ENCODE data around the gene IL20RB.

The IL20RB gene

DNA sequence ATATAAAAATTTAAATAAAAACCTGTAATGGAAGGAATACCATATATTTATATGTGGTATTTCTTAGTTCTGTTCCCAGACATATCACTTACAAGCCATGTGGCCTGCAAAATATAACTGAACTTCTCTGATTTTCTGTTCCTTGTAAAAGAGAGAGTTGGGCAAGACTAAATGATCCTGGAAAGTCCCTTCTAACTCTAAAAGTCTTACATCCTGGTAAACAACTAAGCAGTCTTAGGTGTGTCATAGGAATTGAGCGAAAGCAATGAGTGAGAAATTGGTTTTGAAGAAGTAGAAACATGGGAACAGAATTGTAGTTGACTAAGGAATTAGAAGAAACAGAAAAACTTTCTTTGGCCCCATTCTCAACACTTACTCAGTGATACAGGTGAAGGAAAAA lies 25.3 kb upstream of the IL20RB start:
- Histone ChIP-seq H3K36me3 (ENCODE audit: insufficient read depth, low read length) (peaks cover 5% of the 10 kb centered on the region; the same call in 1 of the 2 replicates), H3K9me3 (ENCODE audit: control insufficient read depth, insufficient read depth, low read length) (no peaks in the 10 kb centered on the region), H3K9ac (ENCODE audit: low read depth, low read length) (no peak overlapping the region), H3K4me1 (ENCODE audit: insufficient read depth, low read length) (no peaks in the 10 kb centered on the region)

- Histone ChIP-seq H3K9ac (ENCODE audit: low read depth, low read length) (no peak overlapping the region), H3K9me3 (ENCODE audit: control insufficient read depth, insufficient read depth, low read length) (no peaks in the 10 kb centered on the region), H3K36me3 (ENCODE audit: insufficient read depth, low read length) (peaks cover 2% of the 10 kb centered on the region; the same call in 1 of the 2 replicates), H3K4me1 (ENCODE audit: insufficient read depth, low read length) (no peaks in the 10 kb centered on the region)
Observed at GRCh38 chr3:136932978-136933772, 24.6 kb upstream of the IL20RB start.

- Histone ChIP-seq H3K4me1 (ENCODE audit: insufficient read depth, low read length) (0 out of 2 replicates have a peak, but pooled peaks cover 2% of the 10 kb centered on the region), H3K9ac (ENCODE audit: low read depth, low read length) (no peak overlapping the region), H3K9me3 (ENCODE audit: control insufficient read depth, insufficient read depth, low read length) (no peaks in the 10 kb centered on the region), H3K36me3 (ENCODE audit: insufficient read depth, low read length) (no peaks in the 10 kb centered on the region)
Observed at GRCh38 chr3:136937175-136937574, 20.6 kb upstream of the IL20RB start.

GRCh38 chr3:136937851-136938250 lies 19.9 kb upstream of the IL20RB start:
- no peak overlapping the region for H3K9ac ChIP-seq (ENCODE audit: low read depth, low read length)
- H3K9me3 ChIP-seq (ENCODE audit: control insufficient read depth, insufficient read depth, low read length) = no peaks in the 10 kb centered on the region
- no peaks in the 10 kb centered on the region for H3K36me3 ChIP-seq (ENCODE audit: insufficient read depth, low read length)
- H3K4me1 ChIP-seq (ENCODE audit: insufficient read depth, low read length) = peaks cover 9% of the 10 kb centered on the region; the same call in 1 of the 2 replicates

DNA sequence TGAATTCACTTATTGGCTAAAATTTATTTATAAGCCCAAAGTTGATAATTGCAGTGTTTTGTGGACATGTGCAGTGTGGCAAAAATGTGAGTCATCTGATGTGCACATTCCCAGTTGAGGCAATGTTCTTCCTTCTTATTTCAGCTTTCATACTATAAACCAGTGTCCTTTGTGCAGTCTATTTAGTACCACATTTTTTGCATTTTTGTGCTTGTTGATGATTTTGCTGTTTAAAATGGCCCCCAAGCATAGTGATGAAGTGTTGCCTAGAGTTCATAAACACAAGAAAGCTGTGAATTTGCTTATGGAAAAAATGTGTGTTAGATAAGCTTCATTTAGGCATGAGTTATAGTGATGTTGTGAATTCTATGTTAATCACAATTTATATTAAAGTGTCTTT lies 19.4 kb upstream of the IL20RB start:
- Histone ChIP-seq H3K4me1 (ENCODE audit: insufficient read depth, low read length) (peaks cover 9% of the 10 kb centered on the region; the same call in 1 of the 2 replicates), H3K36me3 (ENCODE audit: insufficient read depth, low read length) (no peaks in the 10 kb centered on the region), H3K9ac (ENCODE audit: low read depth, low read length) (no peak overlapping the region), H3K9me3 (ENCODE audit: control insufficient read depth, insufficient read depth, low read length) (no peaks in the 10 kb centered on the region)

- Histone ChIP-seq H3K4me1 (ENCODE audit: insufficient read depth, low read length) (peaks cover 9% of the 10 kb centered on the region; the same call in 1 of the 2 replicates), H3K36me3 (ENCODE audit: insufficient read depth, low read length) (no peaks in the 10 kb centered on the region), H3K9ac (ENCODE audit: low read depth, low read length) (no peak overlapping the region), H3K9me3 (ENCODE audit: control insufficient read depth, insufficient read depth, low read length) (no peaks in the 10 kb centered on the region)
Observed at GRCh38 chr3:136939489-136939888, 18.3 kb upstream of the IL20RB start.

DNA sequence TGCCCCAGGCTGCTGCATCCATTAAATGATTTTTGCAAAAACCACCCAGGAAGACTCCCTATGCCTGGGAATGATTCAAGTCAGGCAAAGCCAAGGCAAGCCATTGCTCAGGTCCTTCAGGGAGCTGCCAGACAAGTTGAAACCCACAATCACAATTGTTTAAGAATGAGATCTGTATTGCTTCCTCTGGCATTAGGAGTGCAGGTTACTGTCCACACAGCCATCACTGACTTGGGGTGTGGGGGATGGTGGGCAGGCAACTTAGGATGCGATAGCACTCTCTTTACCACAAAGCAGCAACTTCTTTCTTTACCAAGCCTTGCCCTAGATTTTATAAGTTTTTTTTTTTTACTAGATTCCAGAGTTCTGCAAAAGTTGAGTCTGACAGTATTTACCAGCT lies 15.0 kb upstream of the IL20RB start:
- peaks cover 9% of the 10 kb centered on the region; the same call in 1 of the 2 replicates for H3K4me1 ChIP-seq (ENCODE audit: insufficient read depth, low read length)
- no peak overlapping the region for H3K9ac ChIP-seq (ENCODE audit: low read depth, low read length)
- no peaks in the 10 kb centered on the region for H3K9me3 ChIP-seq (ENCODE audit: control insufficient read depth, insufficient read depth, low read length)
- peaks cover 4% of the 10 kb centered on the region for H3K36me3 ChIP-seq (ENCODE audit: insufficient read depth, low read length)

- peaks cover 9% of the 10 kb centered on the region; the same call in 1 of the 2 replicates for H3K4me1 ChIP-seq (ENCODE audit: insufficient read depth, low read length)
- no peak overlapping the region for H3K9ac ChIP-seq (ENCODE audit: low read depth, low read length)
- peaks cover 4% of the 10 kb centered on the region for H3K36me3 ChIP-seq (ENCODE audit: insufficient read depth, low read length)
- no peaks in the 10 kb centered on the region for H3K9me3 ChIP-seq (ENCODE audit: control insufficient read depth, insufficient read depth, low read length)
Observed at GRCh38 chr3:136943436-136943835, 14.3 kb upstream of the IL20RB start.

DNA sequence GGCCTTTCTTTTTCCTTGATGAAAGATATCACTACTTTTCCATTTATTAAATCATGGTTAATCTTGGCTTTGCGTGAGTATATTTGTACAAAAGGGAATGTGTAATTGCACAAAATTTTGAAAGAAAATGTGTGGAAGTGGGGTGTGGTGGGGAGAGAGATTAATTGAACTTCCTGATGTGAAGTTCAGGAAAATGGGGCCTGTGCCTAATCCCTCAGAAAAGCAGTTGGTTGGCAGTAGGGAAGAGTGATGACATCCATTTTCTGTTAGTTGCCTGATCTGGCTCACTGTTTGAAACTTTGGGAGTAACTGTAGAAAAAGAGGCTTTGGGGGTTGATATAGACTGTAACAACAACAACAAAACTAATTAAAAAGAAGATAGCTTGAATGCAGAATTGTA lies 10.8 kb upstream of the IL20RB start:
- Histone ChIP-seq H3K4me1 (ENCODE audit: insufficient read depth, low read length) (peaks cover 8% of the 10 kb centered on the region; the same call in 1 of the 2 replicates), H3K9ac (ENCODE audit: low read depth, low read length) (no peak overlapping the region), H3K9me3 (ENCODE audit: control insufficient read depth, insufficient read depth, low read length) (no peaks in the 10 kb centered on the region), H3K36me3 (ENCODE audit: insufficient read depth, low read length) (peaks cover 4% of the 10 kb centered on the region)

- H3K4me1 ChIP-seq (ENCODE audit: insufficient read depth, low read length) = peaks cover 3% of the 10 kb centered on the region; the same call in 1 of the 2 replicates
- H3K9ac ChIP-seq (ENCODE audit: low read depth, low read length) = no peak overlapping the region
- H3K36me3 ChIP-seq (ENCODE audit: insufficient read depth, low read length) = peaks cover 4% of the 10 kb centered on the region
- H3K9me3 ChIP-seq (ENCODE audit: control insufficient read depth, insufficient read depth, low read length) = no peaks in the 10 kb centered on the region
Observed at GRCh38 chr3:136947477-136947876, 10.3 kb upstream of the IL20RB start.

DNA sequence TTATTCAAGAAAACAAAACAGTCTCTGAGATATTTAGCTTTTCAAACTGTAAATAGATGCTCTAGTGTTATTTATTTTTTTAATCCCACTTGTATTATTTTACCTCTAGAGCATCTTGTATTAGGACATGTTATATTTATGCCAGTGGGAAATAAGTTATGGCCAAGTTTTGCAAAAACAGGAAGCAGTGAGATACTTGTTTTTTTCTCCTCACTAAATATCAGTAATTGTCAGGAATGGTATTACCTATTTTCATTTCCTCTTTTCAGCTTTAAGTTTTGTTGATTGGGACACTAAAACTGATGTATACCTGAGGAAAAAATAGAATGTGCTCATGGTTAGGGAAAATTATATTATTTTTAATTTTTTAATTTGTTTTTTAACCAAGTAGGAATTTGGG lies 8.6 kb upstream of the IL20RB start:
- Histone ChIP-seq H3K9ac (ENCODE audit: low read depth, low read length) (no peak overlapping the region), H3K36me3 (ENCODE audit: insufficient read depth, low read length) (peaks cover 4% of the 10 kb centered on the region), H3K4me1 (ENCODE audit: insufficient read depth, low read length) (no peaks in the 10 kb centered on the region), H3K9me3 (ENCODE audit: control insufficient read depth, insufficient read depth, low read length) (no peaks in the 10 kb centered on the region)

- Histone ChIP-seq H3K9ac (ENCODE audit: low read depth, low read length) (no peak overlapping the region), H3K9me3 (ENCODE audit: control insufficient read depth, insufficient read depth, low read length) (no peaks in the 10 kb centered on the region), H3K4me1 (ENCODE audit: insufficient read depth, low read length) (no peaks in the 10 kb centered on the region), H3K36me3 (ENCODE audit: insufficient read depth, low read length) (peaks cover 4% of the 10 kb centered on the region)
Observed at GRCh38 chr3:136949708-136950107, 8.1 kb upstream of the IL20RB start.

DNA sequence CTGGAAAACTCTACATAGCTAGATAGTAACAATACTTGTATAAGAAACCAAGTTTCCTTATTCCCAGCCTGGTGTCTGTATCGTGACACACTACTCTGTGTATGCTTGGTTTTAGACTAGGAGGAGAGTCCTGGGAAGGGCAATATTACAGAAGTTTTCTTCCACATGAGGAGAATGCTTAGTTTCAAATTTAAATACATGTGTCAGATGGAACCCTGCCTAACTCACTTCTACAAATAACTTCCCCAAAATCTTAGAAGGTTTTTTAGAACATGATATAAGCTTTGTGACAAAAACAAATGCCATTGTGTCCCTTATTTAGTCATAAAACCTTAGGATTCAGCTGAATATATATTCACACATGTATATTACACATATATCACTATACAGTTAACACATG lies 7.2 kb upstream of the IL20RB start:
- Histone ChIP-seq H3K9ac (ENCODE audit: low read depth, low read length) (no peak overlapping the region), H3K9me3 (ENCODE audit: control insufficient read depth, insufficient read depth, low read length) (no peaks in the 10 kb centered on the region), H3K4me1 (ENCODE audit: insufficient read depth, low read length) (peaks cover 8% of the 10 kb centered on the region; the same call in 1 of the 2 replicates), H3K36me3 (ENCODE audit: insufficient read depth, low read length) (peaks cover 1% of the 10 kb centered on the region; the same call in 1 of the 2 replicates)

GRCh38 chr3:136952292-136952691 lies 5.5 kb upstream of the IL20RB start:
- Histone ChIP-seq H3K9ac (ENCODE audit: low read depth, low read length) (no peak overlapping the region), H3K36me3 (ENCODE audit: insufficient read depth, low read length) (no peaks in the 10 kb centered on the region), H3K9me3 (ENCODE audit: control insufficient read depth, insufficient read depth, low read length) (no peaks in the 10 kb centered on the region), H3K4me1 (ENCODE audit: insufficient read depth, low read length) (peaks cover 9% of the 10 kb centered on the region; the same call in 1 of the 2 replicates)

DNA sequence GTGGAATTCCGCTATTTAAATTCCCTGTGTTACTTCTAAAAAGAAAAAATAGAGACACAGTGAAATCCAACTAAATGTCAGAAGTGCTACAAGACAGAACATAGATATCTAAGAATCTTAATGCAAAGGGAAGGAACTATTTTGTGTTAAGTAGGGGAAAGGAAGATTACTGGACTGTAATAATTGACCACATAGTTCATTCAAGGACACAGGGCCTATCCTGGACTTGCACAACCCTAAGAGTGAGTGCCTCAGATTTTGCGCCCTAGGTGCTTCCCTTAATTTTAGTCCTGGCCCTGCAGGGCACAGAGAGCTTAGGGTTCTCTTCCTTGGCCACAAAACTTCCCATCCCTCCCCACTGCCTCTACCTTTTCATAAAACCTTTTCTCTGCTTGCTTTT lies 3.5 kb upstream of the IL20RB start:
- Histone ChIP-seq H3K9me3 (ENCODE audit: control insufficient read depth, insufficient read depth, low read length) (no peaks in the 10 kb centered on the region), H3K9ac (ENCODE audit: low read depth, low read length) (no peak overlapping the region), H3K4me1 (ENCODE audit: insufficient read depth, low read length) (peaks cover 9% of the 10 kb centered on the region; the same call in 1 of the 2 replicates), H3K36me3 (ENCODE audit: insufficient read depth, low read length) (no peaks in the 10 kb centered on the region)
